ENCODE data around the gene EPG5. TPM values are rescaled to one million over a fixed set of nuclear protein-coding genes. Genes with fewer than 3 reads are reported as not detected.
"Not testable (repeated sequence)": the region's sequence is repeated elsewhere in the genome, so short reads cannot be mapped to it uniquely, and the experiment has no call there.

EPG5 gene
- total and polyA plus RNA-seq, 3 donors from 2014 or later: 19.0 to 66.4 (median 55.7) TPM

DNA sequence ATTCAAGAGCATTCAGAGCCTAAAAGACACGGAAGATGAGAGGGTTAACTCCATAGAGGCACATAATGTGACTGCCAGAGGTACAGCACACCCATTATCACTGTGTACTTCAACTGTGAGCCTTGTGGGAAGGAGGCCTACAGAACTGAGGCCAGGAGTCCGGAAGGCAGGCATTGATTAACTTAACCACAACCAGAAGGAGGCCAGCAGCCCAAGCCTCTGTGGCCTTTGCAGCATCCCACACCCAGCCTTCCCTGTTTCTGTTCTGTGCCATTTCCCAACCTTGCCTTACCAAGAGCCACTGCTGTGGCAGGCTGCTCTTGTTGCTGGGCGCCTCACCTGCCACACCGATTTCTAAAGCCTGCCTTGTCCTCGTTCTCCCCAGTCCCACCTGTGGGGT lies 114.5 kb downstream of the EPG5 start:
- DNase-seq: no peak
- no peak overlapping the region for H3K27ac ChIP-seq
- intact Hi-C loops (cut with DNase I; ENCODE audit: low total_unique reads): no loop called here
- H3K36me3 ChIP-seq (ENCODE audit: low read depth, missing control alignments): no peaks in the 10 kb centered on the region
- no peaks in the 10 kb centered on the region for H3K27me3 ChIP-seq
- H3K4me3 ChIP-seq: no peak overlapping the region
- no peaks in the 10 kb centered on the region for H3K4me1 ChIP-seq
- 88% methylated on average over 5 of the region's 5 CpGs for WGBS, 2 donors
- no peak for TF ChIP-seq POLR2A (IDR thresholded peaks at IDR 0.05)
- TF ChIP-seq, protein P1, sequence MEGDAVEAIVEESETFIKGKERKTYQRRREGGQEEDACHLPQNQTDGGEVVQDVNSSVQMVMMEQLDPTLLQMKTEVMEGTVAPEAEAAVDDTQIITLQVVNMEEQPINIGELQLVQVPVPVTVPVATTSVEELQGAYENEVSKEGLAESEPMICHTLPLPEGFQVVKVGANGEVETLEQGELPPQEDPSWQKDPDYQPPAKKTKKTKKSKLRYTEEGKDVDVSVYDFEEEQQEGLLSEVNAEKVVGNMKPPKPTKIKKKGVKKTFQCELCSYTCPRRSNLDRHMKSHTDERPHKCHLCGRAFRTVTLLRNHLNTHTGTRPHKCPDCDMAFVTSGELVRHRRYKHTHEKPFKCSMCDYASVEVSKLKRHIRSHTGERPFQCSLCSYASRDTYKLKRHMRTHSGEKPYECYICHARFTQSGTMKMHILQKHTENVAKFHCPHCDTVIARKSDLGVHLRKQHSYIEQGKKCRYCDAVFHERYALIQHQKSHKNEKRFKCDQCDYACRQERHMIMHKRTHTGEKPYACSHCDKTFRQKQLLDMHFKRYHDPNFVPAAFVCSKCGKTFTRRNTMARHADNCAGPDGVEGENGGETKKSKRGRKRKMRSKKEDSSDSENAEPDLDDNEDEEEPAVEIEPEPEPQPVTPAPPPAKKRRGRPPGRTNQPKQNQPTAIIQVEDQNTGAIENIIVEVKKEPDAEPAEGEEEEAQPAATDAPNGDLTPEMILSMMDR (IDR thresholded peaks at IDR 0.05): no peak
- no peaks in the 10 kb centered on the region for H3K9me3 ChIP-seq

DNA sequence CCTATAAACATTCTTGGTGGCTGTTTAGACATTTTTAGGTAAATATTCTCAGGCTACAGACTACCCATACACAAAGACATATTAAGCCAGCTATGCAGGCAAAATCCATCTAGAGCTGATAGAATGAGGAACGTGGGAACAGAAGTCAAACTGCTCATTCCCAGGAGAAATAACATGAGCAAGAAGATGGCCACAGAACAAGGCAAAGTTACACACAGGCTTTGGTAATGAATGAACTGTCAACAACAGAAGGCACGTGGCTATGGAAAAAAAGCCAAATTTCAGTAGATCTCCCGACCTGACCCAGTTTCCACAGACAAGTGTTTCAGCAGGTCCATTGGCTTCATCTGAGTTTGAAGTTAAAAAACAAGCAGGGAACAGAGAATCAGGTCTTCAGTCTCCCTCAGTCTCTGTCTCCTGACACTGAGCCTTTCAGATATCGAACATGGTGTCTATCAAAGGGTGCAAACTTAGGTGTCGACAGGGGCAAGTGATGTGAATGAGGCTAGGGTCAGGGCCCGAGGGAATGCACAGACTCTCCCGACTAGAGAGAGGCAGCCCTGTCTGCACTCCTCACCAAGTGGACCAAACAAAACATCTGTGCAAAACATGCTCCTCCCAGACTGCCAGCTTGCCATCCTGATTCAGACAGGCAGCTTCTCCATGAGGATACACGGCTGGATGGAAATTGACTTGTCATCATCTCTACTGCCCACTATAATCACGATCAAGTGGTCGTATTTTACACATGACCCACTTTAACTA lies 115.8 kb downstream of the EPG5 start:
- Histone ChIP-seq H3K9me3 (no peaks in the 10 kb centered on the region), H3K27ac (no peak overlapping the region), H3K36me3 (ENCODE audit: low read depth, missing control alignments) (no peaks in the 10 kb centered on the region), H3K27me3 (no peaks in the 10 kb centered on the region), H3K4me1 (no peaks in the 10 kb centered on the region), H3K4me3 (no peak overlapping the region)
- WGBS, 2 donors: 61 to 67% methylated on average over 10 of the region's 10 CpGs
- intact Hi-C loops (cut with DNase I; ENCODE audit: low total_unique reads): no loop called here
- no peak for DNase-seq
- no peak for TF ChIP-seq POLR2A (IDR thresholded peaks at IDR 0.05)
- TF ChIP-seq, protein P1 (IDR thresholded peaks at IDR 0.05): no peak

DNA sequence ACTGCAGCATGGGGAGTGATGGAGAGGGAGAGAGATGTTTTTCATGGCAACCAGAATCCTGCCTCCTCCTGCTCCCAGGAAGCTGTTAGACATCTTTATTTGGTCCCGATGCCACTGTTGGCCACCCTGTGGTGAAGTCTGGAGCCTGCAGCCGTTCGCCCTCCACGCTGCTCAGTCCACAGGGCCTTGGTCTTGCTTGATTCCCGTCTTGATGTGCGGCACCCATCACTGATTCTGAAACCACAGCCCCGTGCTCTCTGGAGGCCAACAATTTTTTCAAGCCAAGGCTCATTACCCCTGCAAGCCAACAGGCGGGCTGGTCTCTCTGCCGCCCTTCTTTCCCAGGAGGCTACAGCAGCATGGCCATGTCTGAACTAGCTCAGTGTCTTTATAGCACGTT lies 117.1 kb downstream of the EPG5 start:
- 82 to 94% methylated on average over 10 of the region's 10 CpGs for WGBS, 2 donors
- no peaks in the 10 kb centered on the region for H3K9me3 ChIP-seq
- TF ChIP-seq, protein P1 (IDR thresholded peaks at IDR 0.05): peak in 2 of 3 experiments; percentile 11
- no peak for TF ChIP-seq POLR2A (IDR thresholded peaks at IDR 0.05)
- peak; percentile 39 for DNase-seq
- intact Hi-C loops (cut with DNase I; ENCODE audit: low total_unique reads): no loop called here
- H3K4me1 ChIP-seq: no peaks in the 10 kb centered on the region
- H3K27ac ChIP-seq: no peak overlapping the region
- no peaks in the 10 kb centered on the region for H3K27me3 ChIP-seq
- no peaks in the 10 kb centered on the region for H3K36me3 ChIP-seq (ENCODE audit: low read depth, missing control alignments)
- H3K4me3 ChIP-seq: no peak overlapping the region

DNA sequence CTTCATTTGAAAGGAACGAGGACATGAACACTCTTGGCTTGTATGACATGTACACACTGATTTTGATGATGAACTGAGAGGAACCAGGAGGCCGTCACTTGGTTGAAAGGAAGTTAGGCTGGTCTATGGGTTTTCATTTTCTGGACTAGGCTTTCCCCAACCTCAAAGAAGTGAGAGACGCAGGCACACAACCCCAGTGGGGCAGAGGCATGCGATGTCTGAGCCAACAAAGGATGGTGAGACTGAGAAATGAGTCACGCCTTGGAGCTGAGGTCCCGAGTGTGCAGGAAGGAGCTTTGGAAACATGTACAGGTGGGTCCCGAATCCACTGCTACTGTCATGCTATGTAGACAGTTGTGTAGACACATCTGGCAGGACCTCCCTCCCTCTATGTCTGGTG lies 117.6 kb downstream of the EPG5 start:
- Histone ChIP-seq H3K27me3 (no peaks in the 10 kb centered on the region), H3K4me1 (no peaks in the 10 kb centered on the region), H3K4me3 (no peak overlapping the region), H3K9me3 (no peaks in the 10 kb centered on the region), H3K36me3 (ENCODE audit: low read depth, missing control alignments) (no peaks in the 10 kb centered on the region), H3K27ac (no peak overlapping the region)
- TF ChIP-seq, protein P1 (IDR thresholded peaks at IDR 0.05): no peak
- no peak for TF ChIP-seq POLR2A (IDR thresholded peaks at IDR 0.05)
- DNase-seq: no peak
- WGBS, 2 donors: 95 to 97% methylated on average over 6 to 7 of the region's 7 CpGs
- intact Hi-C loops (cut with DNase I; ENCODE audit: low total_unique reads): no loop called here

DNA sequence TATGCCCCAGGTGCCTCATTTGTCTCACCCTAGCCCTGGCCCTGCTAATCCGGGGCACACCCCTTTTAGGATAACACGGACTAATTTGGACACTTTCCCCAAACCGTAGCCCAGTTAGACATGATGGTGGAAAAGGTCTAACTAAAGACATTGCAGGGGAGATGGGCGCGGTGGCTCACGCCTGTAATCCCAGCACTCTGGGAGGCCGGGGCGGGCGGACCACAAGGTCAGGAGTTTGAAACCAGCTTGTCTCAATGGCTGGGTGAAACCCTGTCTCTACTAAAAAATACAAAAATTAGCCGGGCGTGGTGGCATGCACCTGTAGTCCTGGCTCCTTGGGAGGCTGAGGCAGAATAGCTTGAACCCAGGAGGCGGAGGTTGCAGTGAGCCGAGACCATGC lies 118.5 kb downstream of the EPG5 start:
- DNase-seq; H3K36me3 ChIP-seq (ENCODE audit: low read depth, missing control alignments); H3K27me3 ChIP-seq; H3K4me1 ChIP-seq; H3K4me3 ChIP-seq; H3K9me3 ChIP-seq; intact Hi-C loops (cut with DNase I; ENCODE audit: low total_unique reads); H3K27ac ChIP-seq: not testable (repeated sequence)
- WGBS, 2 donors: 98% methylated on average over 9 to 13 of the region's 13 CpGs
